H1 (cell line): ENCODE data around the gene AVL9. TPM values are rescaled to one million over a fixed set of nuclear protein-coding genes. Genes with fewer than 3 reads are reported as not detected.
"Not testable (repeated sequence)": the region's sequence is repeated elsewhere in the genome, so short reads cannot be mapped to it uniquely, and the experiment has no call there.

ENCODE experiments used
- CTCF ChIA-PET: fragments of 300-600 bp; sonication (Branson Sonifier 250); formaldehyde crosslinking; loops from one replicate; lab custom pipeline; 2021; ENCODE audit not compliant: partially characterized antibody; lab: Charles Lee
- POLR2A ChIA-PET: fragments of 300-600 bp; sonication (Branson Sonifier 250); formaldehyde crosslinking; loops from one replicate; lab custom pipeline; 2021; ENCODE audit warnings: inconsistent platforms; ENCODE audit not compliant: partially characterized antibody; lab: Charles Lee
- DNase-seq, 2 experiments: peaks; one replicate each; pipeline versions ENCODE4 v3.0.0 to v3.0.0-alpha.2; 2010 to 2022; ENCODE audit warnings: low spot score in 2 of 2, low read depth in 1 of 2, mixed read lengths in 1 of 2
- FAIRE-seq: peaks from 2 replicates; lab custom pipeline; 2011; peaks lifted over from hg19 to GRCh38; lab: Jason Lieb, UNC
- H2AFZ ChIP-seq: 2 replicates; pipeline ENCODE4 v1.8.1; 2012; ENCODE audit warnings: low read length, inconsistent platforms
- H2AK5ac ChIP-seq: 2 replicates; pipeline ENCODE4 v1.6.1; 2013; ENCODE audit warnings: low read depth, low read length
- H2BK120ac ChIP-seq: replicated peaks from 2 replicates; pipeline ENCODE3; 2013; ENCODE audit warnings: low read depth, low read length, inconsistent platforms
- H2BK12ac ChIP-seq: 2 replicates; pipeline ENCODE4 v1.6.1; 2013; ENCODE audit warnings: low read depth, low read length
- H2BK15ac ChIP-seq: 2 replicates; pipeline ENCODE4 v1.6.1; 2013; ENCODE audit warnings: low read length
- H2BK20ac ChIP-seq: 2 replicates; pipeline ENCODE4 v1.6.1; 2013; ENCODE audit warnings: low read length
- H2BK5ac ChIP-seq: 2 replicates; pipeline ENCODE4 v1.6.1; 2013; ENCODE audit warnings: low read depth, low read length
- H3K14ac ChIP-seq: 2 replicates; pipeline ENCODE4 v1.6.1; 2013; ENCODE audit warnings: inconsistent platforms; ENCODE audit not compliant: insufficient read length
- H3K18ac ChIP-seq: 2 replicates; pipeline ENCODE4 v1.6.1; 2013; ENCODE audit warnings: low read length; ENCODE audit errors: extremely low read depth
- H3K23ac ChIP-seq: 2 replicates; pipeline ENCODE4 v1.6.1; 2013; ENCODE audit warnings: inconsistent platforms; ENCODE audit not compliant: insufficient read length
- H3K23me2 ChIP-seq: 2 replicates; pipeline ENCODE4 v1.6.1; 2013; ENCODE audit warnings: low read depth, low read length
- H3K27ac ChIP-seq: 2 replicates; pipeline ENCODE4 v1.6.1; 2011; ENCODE audit warnings: low read depth, low read length, inconsistent platforms
- H3K27me3 ChIP-seq, 4 experiments: replicated peaks in 1 of 4; 1 replicate in 1 of 4; 2 replicates in 3 of 4; pipeline versions ENCODE4 v1.6.1 to v1.8.1; 2011 to 2013; ENCODE audit warnings: low read length in 3 of 4, mild to moderate bottlenecking in 3 of 4, inconsistent platforms in 2 of 4, mixed read lengths in 2 of 4, moderate library complexity in 1 of 4; ENCODE audit not compliant: control insufficient read depth in 3 of 4, insufficient read depth in 3 of 4; ENCODE audit errors: extremely low read depth in 1 of 4
- H3K36me3 ChIP-seq, 4 experiments: 2 replicates each; pipeline versions ENCODE4 v1.6.1 to v1.8.1; 2011 to 2013; ENCODE audit warnings: mild to moderate bottlenecking in 4 of 4, low read length in 3 of 4, moderate library complexity in 2 of 4, control low read depth in 1 of 4, inconsistent platforms in 1 of 4; ENCODE audit not compliant: insufficient read depth in 4 of 4, control insufficient read depth in 2 of 4
- H3K4ac ChIP-seq: replicated peaks from 2 replicates; pipeline ENCODE3; 2013; ENCODE audit warnings: low read length, low read depth, mixed read lengths, inconsistent platforms; ENCODE audit not compliant: insufficient read length
- H3K4me1 ChIP-seq, 4 experiments: replicated peaks in 1 of 4; 1 replicate in 1 of 4; 2 replicates in 3 of 4; pipeline versions ENCODE4 v1.6.1 to v1.8.1; 2011 to 2013; ENCODE audit warnings: low read length in 3 of 4, inconsistent platforms in 2 of 4, mixed read lengths in 1 of 4; ENCODE audit not compliant: insufficient read depth in 4 of 4, control insufficient read depth in 3 of 4
- H3K4me2 ChIP-seq, 2 experiments: 2 replicates each; pipeline versions ENCODE4 v1.6.1 to v1.8.1; 2011 to 2013; ENCODE audit warnings: low read depth in 2 of 2, low read length in 2 of 2, control low read depth in 1 of 2, inconsistent platforms in 1 of 2, mild to moderate bottlenecking in 1 of 2; ENCODE audit not compliant: insufficient read depth in 1 of 2
- H3K4me3 ChIP-seq, 4 experiments: fragments of 200-600, 300-600 bp in 1 of 4; sonication (generic), shearing (Covaris generic), sonication (Bioruptor Twin) in 1 of 4; 2 replicates each; pipeline versions ENCODE4 v1.5.1 to v1.8.1; 2011 to 2016; ENCODE audit warnings: low read length in 4 of 4, low read depth in 3 of 4, control low read depth in 2 of 4, inconsistent platforms in 2 of 4, mild to moderate bottlenecking in 2 of 4, mixed read lengths in 1 of 4, moderate library complexity in 1 of 4; ENCODE audit not compliant: insufficient read depth in 2 of 4; ENCODE audit errors: extremely low read depth in 1 of 4
- H3K56ac ChIP-seq: replicated peaks from 2 replicates; pipeline ENCODE3; 2013; ENCODE audit warnings: low read depth, mild to moderate bottlenecking, mixed read lengths, low read length, inconsistent platforms; ENCODE audit not compliant: insufficient read length
- H3K79me1 ChIP-seq: 2 replicates; pipeline ENCODE4 v1.6.1; 2013; ENCODE audit warnings: low read depth, low read length, control low read depth
- H3K79me2 ChIP-seq, 2 experiments: 2 replicates each; pipeline versions ENCODE4 v1.6.1 to v1.8.1; 2012 to 2013; ENCODE audit warnings: low read length in 2 of 2, mild to moderate bottlenecking in 2 of 2, inconsistent platforms in 1 of 2; ENCODE audit not compliant: insufficient read depth in 2 of 2, control insufficient read depth in 1 of 2
- H3K9ac ChIP-seq, 4 experiments: replicated peaks in 1 of 4; 1 replicate in 1 of 4; 2 replicates in 3 of 4; pipeline versions ENCODE4 v1.6.1 to v1.8.1; 2011 to 2013; ENCODE audit warnings: low read depth in 3 of 4, low read length in 3 of 4, control low read depth in 2 of 4, mild to moderate bottlenecking in 2 of 4, moderate library complexity in 2 of 4, inconsistent platforms in 1 of 4; ENCODE audit errors: extremely low read depth in 1 of 4
- H3K9me3 ChIP-seq, 2 experiments: 2 replicates each; pipeline versions ENCODE4 v1.6.1 to v1.8.1; 2012 to 2013; ENCODE audit warnings: mild to moderate bottlenecking in 2 of 2, moderate library complexity in 2 of 2, control low read depth in 1 of 2, inconsistent platforms in 1 of 2, low read depth in 1 of 2, low read length in 1 of 2, mixed read lengths in 1 of 2; ENCODE audit not compliant: insufficient read depth in 2 of 2
- H4K20me1 ChIP-seq, 2 experiments: replicated peaks in 1 of 2; 2 replicates each; pipeline versions ENCODE3 to v1.8.1; 2011 to 2013; ENCODE audit warnings: inconsistent platforms in 2 of 2, low read length in 2 of 2, mild to moderate bottlenecking in 1 of 2; ENCODE audit not compliant: insufficient read depth in 2 of 2, control insufficient read depth in 1 of 2
- H4K5ac ChIP-seq: 2 replicates; pipeline ENCODE4 v1.6.1; 2013; ENCODE audit warnings: low read length, low read depth, mixed read lengths, inconsistent platforms; ENCODE audit not compliant: insufficient read length
- H4K8ac ChIP-seq: 2 replicates; pipeline ENCODE4 v1.8.0; 2013; ENCODE audit warnings: mild to moderate bottlenecking, moderate library complexity, low read length, inconsistent platforms; ENCODE audit not compliant: insufficient read depth; ENCODE audit errors: extremely low read depth
- H4K91ac ChIP-seq: replicated peaks from 2 replicates; pipeline ENCODE3; 2013; ENCODE audit warnings: low read length, mixed read lengths, inconsistent platforms; ENCODE audit not compliant: insufficient read length
- WGBS, 2 experiments: shearing (Covaris generic) in 1 of 2; methylation state at CpG; one replicate each; pipeline versions ENCODE4 v1.1.6 to v1.1.7; 2013 to 2015; ENCODE audit warnings: low lambda C conversion rate in 2 of 2, mixed read lengths in 2 of 2, inconsistent platforms in 1 of 2, low coverage in 1 of 2, missing lambda C conversion rate in 1 of 2; ENCODE audit not compliant: insufficient replicate concordance in 2 of 2, insufficient coverage in 1 of 2, insufficient read length in 1 of 2; ENCODE audit errors: extremely low coverage in 1 of 2, missing lambda C conversion rate in 1 of 2; 5-methylcytosine and 5-hydroxymethylcytosine counted together
- polyA plus RNA-seq, 7 experiments: library from polyadenylated mRNA; depleted of rRNA in 3 of 7; stranded (reverse) in 5 of 7; unstranded in 2 of 7; fragments of >200 nt in 5 of 7; fragments of 200-250 nt in 2 of 7; gene quantifications; 1 replicate in 5 of 7; 2 replicates in 1 of 7; 4 replicates in 1 of 7; pipeline versions ENCODE4 v1.2.1 to v1.2.3, GENCODE V29; 2011 to 2013; ENCODE audit warnings: missing spikeins in 2 of 7, mixed read lengths in 2 of 7
- total RNA-seq: library from RNA; stranded (reverse); fragmentation: NEBNext Ultra II Directional; extraction: Animal tissue kit (Norgen Biotek cat#: 25700); gene quantifications from 2 replicates; pipeline ENCODE4 v1.2.1, GENCODE V29; 2021

AVL9 gene
- total and polyA plus RNA-seq, 2 of the 8 experiments (the other 6 are each of a cell fraction or from before 2014, with no cell fraction given): 15.5 to 42.1 TPM

DNA sequence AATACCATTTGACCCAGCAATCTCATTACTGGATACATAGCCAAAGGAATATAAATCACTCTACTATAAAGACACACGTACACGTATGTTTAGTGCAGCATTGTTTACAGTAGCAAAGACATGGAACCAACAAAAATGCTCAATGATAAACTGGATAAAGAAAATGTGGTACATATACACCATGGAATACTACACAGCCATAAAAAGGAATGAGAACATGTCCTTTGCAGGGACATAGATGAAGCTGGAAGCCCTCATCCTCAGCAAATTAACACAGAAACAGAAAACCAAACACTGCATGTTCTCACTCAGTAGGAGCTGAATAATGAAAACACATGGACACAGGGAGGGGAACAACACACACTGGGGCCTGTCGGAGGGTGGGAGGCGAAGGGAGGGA lies 105.9 kb downstream of the AVL9 start:
- H2AK5ac ChIP-seq, H3K23ac ChIP-seq, H2BK120ac ChIP-seq, H3K4me1 ChIP-seq, H2BK5ac ChIP-seq, H2BK15ac ChIP-seq, H3K4ac ChIP-seq, H3K27me3 ChIP-seq, CTCF ChIA-PET, H3K27ac ChIP-seq, H4K91ac ChIP-seq, H3K18ac ChIP-seq, H3K23me2 ChIP-seq, H3K9ac ChIP-seq, DNase-seq, H2BK20ac ChIP-seq, H3K56ac ChIP-seq, H4K20me1 ChIP-seq, H2BK12ac ChIP-seq, H2AFZ ChIP-seq, H3K79me2 ChIP-seq, H3K4me2 ChIP-seq, H4K5ac ChIP-seq, H3K4me3 ChIP-seq, H3K79me1 ChIP-seq, H4K8ac ChIP-seq, H3K36me3 ChIP-seq, H3K14ac ChIP-seq, POLR2A ChIA-PET, FAIRE-seq: not testable (repeated sequence)
- WGBS, 2 experiments: 96% methylated on average over 4 of the region's 4 CpGs; no CpG with 5 or more reads in 1 of the 2 experiments
- peaks cover 7 to 10% of the 10 kb centered on the region in 2 experiments for H3K9me3 ChIP-seq
